C4-2B (cell line): ENCODE results near the gene MAP3K5.

Experiments
- CTCF ChIP-seq: fragments of 450-650 bp; conservative IDR thresholded peaks from 2 replicates; pipeline ENCODE4 v1.5.1; 2017; ENCODE audit warnings: mild to moderate bottlenecking
- ZFX ChIP-seq: fragments of 450-650 bp; IDR thresholded peaks from 2 replicates; pipeline ENCODE4 v1.6.1; 2017

- TF ChIP-seq CTCF: no peak
- no peak for TF ChIP-seq ZFX
These were observed 266.6 kb downstream of the MAP3K5 start for GRCh38 chr6:136525586-136526195.
